PC-3 (cell line): Measurements from ENCODE around the gene CADPS2. TPM values are rescaled to one million over a fixed set of nuclear protein-coding genes. Genes with fewer than 3 reads are reported as not detected.

ENCODE experiments used
- ATAC-seq: fragments of 200-7000 bp; cut with Tn5 transposase; 2 replicates; pipeline ENCODE4 v1.9.1; 2020; ENCODE audit warnings: mild to moderate bottlenecking, moderate library complexity
- BruUV-seq: library from RNA; stranded (reverse); fragments of 400-500 nt; replicated peaks from 2 replicates; lab custom pipeline; 2021; lab: Mats Ljungman, UMichigan
- CTCF ChIA-PET: fragments of 300-600 bp; sonication (Branson Sonifier 250); formaldehyde crosslinking; loops from one replicate; lab custom pipeline; 2022; ENCODE audit warnings: antibody characterized with exemption; lab: Charles Lee
- POLR2A ChIA-PET: fragments of 300-600 bp; sonication (Branson Sonifier 250); formaldehyde crosslinking; loops from one replicate; lab custom pipeline; 2022; ENCODE audit warnings: antibody characterized with exemption; ENCODE audit not compliant: unreplicated experiment; lab: Charles Lee
- DNase-seq: peaks from one replicate; pipeline ENCODE4 v3.0.0-alpha.2; 2015
- H2AFZ ChIP-seq: fragments of 300-600 bp; sonication (generic); 2 replicates; pipeline ENCODE4 v1.6.0; 2016; ENCODE audit warnings: antibody characterized with exemption, low read length
- H3F3A ChIP-seq: fragments of 300-600 bp; sonication (generic); one replicate; pipeline ENCODE4 v1.6.0; 2017; ENCODE audit warnings: antibody characterized with exemption, low read length, control low read depth, mild to moderate bottlenecking; ENCODE audit not compliant: unreplicated experiment
- H3K27ac ChIP-seq: fragments of 300-600 bp; sonication (generic); 2 replicates; pipeline ENCODE4 v1.5.1; 2016; ENCODE audit warnings: mild to moderate bottlenecking, low read length
- H3K27me3 ChIP-seq: fragments of 300-600 bp; sonication (generic); 2 replicates; pipeline ENCODE4 v1.6.1; 2016; ENCODE audit warnings: low read length, mixed read lengths
- H3K36me3 ChIP-seq: fragments of 300-600 bp; sonication (generic); 2 replicates; pipeline ENCODE4 v1.6.1; 2016; ENCODE audit warnings: low read depth, mixed run types, low read length, mixed read lengths
- H3K4me1 ChIP-seq: fragments of 300-600 bp; sonication (generic); 2 replicates; pipeline ENCODE4 v1.5.1; 2016; ENCODE audit warnings: low read length; ENCODE audit not compliant: insufficient read depth
- H3K4me2 ChIP-seq: fragments of 300-600 bp; sonication (generic); 2 replicates; pipeline ENCODE4 v1.6.0; 2016; ENCODE audit warnings: low read length
- H3K4me3 ChIP-seq: fragments of 300-600 bp; sonication (generic); 2 replicates; pipeline ENCODE4 v1.5.1; 2016; ENCODE audit warnings: mild to moderate bottlenecking, low read length, mixed read lengths
- H3K79me2 ChIP-seq: fragments of 300-600 bp; sonication (generic); 2 replicates; pipeline ENCODE4 v1.6.1; 2017; ENCODE audit warnings: low read length, mixed read lengths
- H3K9ac ChIP-seq: fragments of 300-600 bp; sonication (generic); 2 replicates; pipeline ENCODE4 v1.6.0; 2016; ENCODE audit warnings: mild to moderate bottlenecking, low read length
- H3K9me2 ChIP-seq: fragments of 300-600 bp; sonication (generic); replicated peaks from 2 replicates; pipeline ENCODE4 v1.6.1; 2016; ENCODE audit warnings: mixed run types, low read length, mixed read lengths
- H3K9me3 ChIP-seq: fragments of 300-600 bp; sonication (generic); 2 replicates; pipeline ENCODE4 v1.6.1; 2016; ENCODE audit warnings: low read length, mixed read lengths
- H4K20me1 ChIP-seq: fragments of 300-600 bp; sonication (generic); 2 replicates; pipeline ENCODE4 v1.6.1; 2016; ENCODE audit warnings: low read length, mixed read lengths
- EZH2 ChIP-seq: fragments of 300-600 bp; sonication (generic); IDR thresholded peaks from one replicate; pipeline ENCODE4 v1.6.1; 2017; ENCODE audit warnings: antibody characterized with exemption, mild to moderate bottlenecking, low read length; ENCODE audit not compliant: unreplicated experiment
- EZH2phosphoT487 ChIP-seq: fragments of 300-600 bp; sonication (generic); IDR thresholded peaks from 2 replicates; pipeline ENCODE4 v1.6.1; 2018; ENCODE audit warnings: mild to moderate bottlenecking, antibody characterized with exemption, low read length, borderline replicate concordance
- intact Hi-C: fragments of 100-400 bp; cut with micrococcal nuclease; formaldehyde crosslinking; loops from 2 replicates; pipeline ENCODE4 v1.9.0; 2023
- total RNA-seq: library from RNA; depleted of rRNA; stranded (reverse); fragments of >200 nt; gene quantifications from 2 replicates; pipeline ENCODE4 v1.2.3, GENCODE V29; 2014
- TF ChIP-seq, protein P1 (sequence below): fragments of 300-600 bp; sonication (generic); conservative IDR thresholded peaks from 2 replicates; pipeline ENCODE4 v1.5.1; 2017; ENCODE audit warnings: antibody characterized with exemption, low read depth, mild to moderate bottlenecking, low read length

Gene CADPS2
- total RNA-seq, 1 experiment from 2014 or later = 9.4 TPM

DNA sequence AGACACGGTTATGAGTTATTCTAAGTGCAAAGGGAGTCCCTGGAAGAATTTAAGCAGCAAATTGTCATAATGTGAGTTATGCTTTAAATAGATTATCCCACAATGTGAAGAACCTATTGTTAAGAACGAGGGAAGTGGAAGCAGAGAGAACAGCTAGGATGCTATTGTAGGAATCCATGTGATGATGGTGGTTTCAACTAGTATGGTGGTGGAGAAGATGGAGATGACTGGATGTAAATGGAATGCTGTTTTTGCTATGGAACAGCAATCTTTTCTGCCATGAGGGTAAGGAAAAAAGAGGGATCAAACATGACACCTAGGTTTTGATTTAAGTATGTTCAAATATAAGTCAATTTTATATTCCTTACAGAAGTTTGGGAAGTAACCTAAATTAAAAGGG, 378.7 kb downstream of the CADPS2 start:
- H3K4me2 ChIP-seq = no peak overlapping the region
- no peaks in the 10 kb centered on the region for H3K79me2 ChIP-seq
- H3K4me1 ChIP-seq = no peaks in the 10 kb centered on the region
- H3K27me3 ChIP-seq = no peaks in the 10 kb centered on the region
- DNase-seq = no peak
- ATAC-seq = no peak
- H2AFZ ChIP-seq = no peak overlapping the region
- H3F3A ChIP-seq = no peaks in the 10 kb centered on the region
- POLR2A ChIA-PET = no interaction called here
- H3K4me3 ChIP-seq = no peak overlapping the region
- no peak overlapping the region for H3K27ac ChIP-seq
- TF ChIP-seq EZH2 = no peak
- TF ChIP-seq, protein P1, sequence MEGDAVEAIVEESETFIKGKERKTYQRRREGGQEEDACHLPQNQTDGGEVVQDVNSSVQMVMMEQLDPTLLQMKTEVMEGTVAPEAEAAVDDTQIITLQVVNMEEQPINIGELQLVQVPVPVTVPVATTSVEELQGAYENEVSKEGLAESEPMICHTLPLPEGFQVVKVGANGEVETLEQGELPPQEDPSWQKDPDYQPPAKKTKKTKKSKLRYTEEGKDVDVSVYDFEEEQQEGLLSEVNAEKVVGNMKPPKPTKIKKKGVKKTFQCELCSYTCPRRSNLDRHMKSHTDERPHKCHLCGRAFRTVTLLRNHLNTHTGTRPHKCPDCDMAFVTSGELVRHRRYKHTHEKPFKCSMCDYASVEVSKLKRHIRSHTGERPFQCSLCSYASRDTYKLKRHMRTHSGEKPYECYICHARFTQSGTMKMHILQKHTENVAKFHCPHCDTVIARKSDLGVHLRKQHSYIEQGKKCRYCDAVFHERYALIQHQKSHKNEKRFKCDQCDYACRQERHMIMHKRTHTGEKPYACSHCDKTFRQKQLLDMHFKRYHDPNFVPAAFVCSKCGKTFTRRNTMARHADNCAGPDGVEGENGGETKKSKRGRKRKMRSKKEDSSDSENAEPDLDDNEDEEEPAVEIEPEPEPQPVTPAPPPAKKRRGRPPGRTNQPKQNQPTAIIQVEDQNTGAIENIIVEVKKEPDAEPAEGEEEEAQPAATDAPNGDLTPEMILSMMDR = no peak
- no peak for TF ChIP-seq EZH2phosphoT487
- no TSS peak for BruUV-seq
- H3K9me2 ChIP-seq = no peaks in the 10 kb centered on the region
- intact Hi-C loops = no loop called here
- CTCF ChIA-PET = no interaction called here
- no peaks in the 10 kb centered on the region for H3K9me3 ChIP-seq
- H3K9ac ChIP-seq = no peak overlapping the region
- H3K36me3 ChIP-seq = no peaks in the 10 kb centered on the region
- no peaks in the 10 kb centered on the region for H4K20me1 ChIP-seq

DNA sequence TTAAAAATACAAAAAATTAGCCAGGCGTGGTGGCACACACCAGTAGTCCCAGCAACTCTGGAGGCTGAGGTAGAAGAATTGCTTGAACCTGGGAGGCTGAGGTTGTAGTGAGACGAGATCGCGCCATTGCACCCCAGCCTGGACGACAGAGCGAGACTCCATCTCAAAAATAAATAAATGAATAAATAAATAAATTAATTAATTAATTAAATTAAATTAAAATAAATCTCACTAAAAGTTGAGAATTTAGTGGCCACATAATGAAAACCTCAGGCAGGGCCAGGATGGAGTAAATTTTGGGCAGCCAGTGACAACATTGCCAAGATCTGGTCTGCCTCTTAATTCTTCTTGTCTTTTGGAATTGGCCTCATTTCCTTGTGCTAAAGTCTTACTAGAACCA, 394.3 kb downstream of the CADPS2 start:
- no peak overlapping the region for H3K4me2 ChIP-seq
- intact Hi-C loops = no loop called here
- H3K36me3 ChIP-seq = no peaks in the 10 kb centered on the region
- TF ChIP-seq EZH2 (no peak), EZH2phosphoT487 (no peak)
- TF ChIP-seq, protein P1 = no peak
- BruUV-seq = no TSS peak
- no peaks in the 10 kb centered on the region for H3F3A ChIP-seq
- no peak overlapping the region for H3K9ac ChIP-seq
- no peak overlapping the region for H2AFZ ChIP-seq
- H3K79me2 ChIP-seq = no peaks in the 10 kb centered on the region
- H3K27ac ChIP-seq = no peak overlapping the region
- DNase-seq (no peak), ATAC-seq (no peak)
- ChIA-PET POLR2A (no interaction called here), CTCF (no interaction called here)
- 0 out of 2 replicates have a peak, but pooled peaks cover 5% of the 10 kb centered on the region for H3K4me1 ChIP-seq
- no peaks in the 10 kb centered on the region for H3K9me3 ChIP-seq
- no peaks in the 10 kb centered on the region for H3K9me2 ChIP-seq
- no peaks in the 10 kb centered on the region for H3K27me3 ChIP-seq
- H3K4me3 ChIP-seq = no peak overlapping the region
- H4K20me1 ChIP-seq = no peaks in the 10 kb centered on the region

DNA sequence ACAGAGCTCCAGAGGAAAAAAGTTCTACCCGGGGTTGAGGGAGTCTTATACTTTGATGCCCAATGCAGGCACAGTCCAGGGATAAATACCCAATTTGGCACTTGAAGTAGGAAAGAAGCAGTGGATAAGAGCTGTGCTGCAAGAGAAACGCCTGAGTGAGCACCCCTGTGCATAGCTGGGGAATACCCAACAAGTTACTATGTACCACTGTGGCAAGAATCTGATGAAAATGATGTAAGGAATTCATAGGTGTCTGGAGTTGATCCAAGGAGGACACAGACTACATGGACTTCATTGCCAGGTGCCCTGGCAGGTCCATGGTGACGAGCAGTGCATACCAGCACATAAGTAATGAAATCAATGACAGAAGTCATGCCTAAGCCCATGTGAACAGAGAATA, 398.0 kb downstream of the CADPS2 start:
- Histone ChIP-seq H4K20me1 (no peaks in the 10 kb centered on the region), H3K9me3 (no peaks in the 10 kb centered on the region), H3K36me3 (no peaks in the 10 kb centered on the region), H2AFZ (no peak overlapping the region), H3F3A (no peaks in the 10 kb centered on the region), H3K4me2 (no peak overlapping the region), H3K27ac (no peak overlapping the region), H3K4me3 (no peak overlapping the region), H3K4me1 (0 out of 2 replicates have a peak, but pooled peaks cover 5% of the 10 kb centered on the region), H3K9ac (no peak overlapping the region), H3K9me2 (no peaks in the 10 kb centered on the region), H3K27me3 (no peaks in the 10 kb centered on the region), H3K79me2 (no peaks in the 10 kb centered on the region)
- TF ChIP-seq EZH2 (no peak), EZH2phosphoT487 (no peak)
- TF ChIP-seq, protein P1 = no peak
- no TSS peak for BruUV-seq
- DNase-seq (peak; percentile 24), ATAC-seq (no peak)
- POLR2A ChIA-PET = no interaction called here
- CTCF ChIA-PET = interaction anchor here (0.6 kb wide), 1 partner anchor 17 kb away, joined by 3 read pairs; no protein-coding TSS in a partner anchor
- intact Hi-C loops = no loop called here
